Ammon's horn (tissue), 1 donor: Measurements from ENCODE around the gene PPP3CA.
"Not testable (repeated sequence)": the region's sequence is repeated elsewhere in the genome, so short reads cannot be mapped to it uniquely, and the experiment has no call there.

Experiments used
- DNase-seq: peaks from one replicate; pipeline ENCODE4 v3.0.0-alpha.2; 2016; ENCODE audit warnings: low spot score

PPP3CA gene

DNA sequence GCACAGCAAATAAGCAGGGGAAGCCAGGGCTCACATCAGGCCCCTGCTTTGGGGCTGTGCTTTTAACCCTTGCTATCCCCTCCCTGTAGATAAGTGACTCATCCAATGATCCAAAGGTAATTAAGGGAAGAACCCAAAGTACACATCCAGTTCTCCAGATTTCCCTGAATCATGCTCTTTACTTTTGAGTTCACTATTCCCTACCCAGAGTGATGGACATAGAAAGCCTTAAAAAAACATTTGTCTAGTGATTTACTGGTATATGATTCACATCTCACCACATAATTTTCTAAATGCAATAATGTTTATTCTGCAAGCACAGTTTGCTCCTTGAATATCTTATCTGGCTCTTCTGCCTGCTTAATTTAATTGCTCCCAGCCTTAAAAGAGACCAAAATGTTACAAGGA lies 136.2 kb downstream of the PPP3CA start:
- no peak for DNase-seq

DNA sequence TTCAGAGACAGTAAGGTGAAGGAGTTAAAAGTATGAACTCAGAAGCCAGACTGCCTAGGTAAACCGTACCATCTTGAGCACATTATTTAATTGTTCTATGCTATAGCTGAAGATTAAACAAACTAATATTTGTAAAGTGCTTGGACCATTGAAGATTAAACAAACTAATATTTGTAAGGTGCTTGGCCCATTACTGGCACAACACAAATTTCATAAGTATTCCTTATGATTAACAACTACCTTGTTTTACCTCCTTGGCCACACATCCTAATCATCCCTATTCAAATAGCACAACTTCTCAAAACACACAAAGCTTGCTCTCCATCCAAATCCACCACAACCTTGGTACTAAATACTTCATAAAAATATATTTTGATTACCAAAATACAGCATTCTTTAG lies 137.0 kb downstream of the PPP3CA start:
- DNase-seq = no peak

DNA sequence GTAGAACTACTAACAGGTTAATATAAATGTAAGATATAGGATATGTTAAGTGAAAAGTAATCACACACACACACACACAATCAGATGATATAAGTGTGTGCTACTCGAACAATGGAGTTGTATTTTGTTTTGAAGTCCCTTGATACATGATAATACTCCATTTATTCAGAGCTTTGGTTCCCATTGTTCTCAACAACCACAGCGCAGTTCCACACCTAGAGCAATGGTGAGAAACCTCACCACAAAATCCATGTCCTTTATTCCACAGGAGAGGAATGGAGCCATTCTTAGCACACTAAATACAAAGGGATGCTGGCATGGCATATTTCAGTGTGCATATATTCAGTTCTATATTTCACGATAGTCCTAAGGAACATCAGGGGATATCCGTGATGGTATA lies 139.2 kb downstream of the PPP3CA start:
- DNase-seq = no peak

DNA sequence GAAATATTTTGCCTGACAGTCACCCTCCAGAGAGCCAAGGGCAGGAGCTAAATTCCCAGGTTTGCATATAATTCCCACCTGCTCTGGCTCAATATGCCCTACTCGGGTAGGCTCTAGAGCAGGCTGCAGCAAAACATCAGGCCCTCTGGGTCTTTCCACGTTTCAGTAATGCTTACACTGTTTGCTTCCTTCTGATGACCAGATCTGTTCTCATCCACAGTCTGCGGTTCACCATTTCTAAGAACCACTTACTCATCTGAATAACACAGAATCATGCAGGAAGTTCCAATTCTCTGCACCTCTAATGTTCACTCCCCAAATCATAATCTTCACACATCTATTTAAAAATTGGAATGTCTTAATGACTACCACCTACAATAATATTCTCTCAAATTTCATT lies 141.4 kb downstream of the PPP3CA start:
- no peak for DNase-seq

DNA sequence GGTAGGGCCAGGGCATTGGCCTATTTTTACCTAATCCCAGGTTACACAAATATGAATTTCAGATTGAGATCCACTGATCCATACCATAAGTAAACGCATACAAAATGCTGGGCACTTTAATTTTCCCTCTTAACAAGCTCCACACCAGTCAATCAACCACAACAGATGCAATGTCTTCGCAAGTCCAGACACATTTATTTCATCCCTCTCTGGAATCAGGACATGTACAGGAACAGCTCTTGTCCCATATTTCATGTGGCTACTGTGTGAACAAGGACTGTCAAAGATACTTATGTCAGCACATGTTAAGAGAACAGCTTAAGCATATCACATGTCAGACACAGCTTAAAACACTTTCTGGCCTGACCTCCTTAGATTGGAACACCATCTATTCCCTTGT lies 145.9 kb downstream of the PPP3CA start:
- DNase-seq = no peak

DNA sequence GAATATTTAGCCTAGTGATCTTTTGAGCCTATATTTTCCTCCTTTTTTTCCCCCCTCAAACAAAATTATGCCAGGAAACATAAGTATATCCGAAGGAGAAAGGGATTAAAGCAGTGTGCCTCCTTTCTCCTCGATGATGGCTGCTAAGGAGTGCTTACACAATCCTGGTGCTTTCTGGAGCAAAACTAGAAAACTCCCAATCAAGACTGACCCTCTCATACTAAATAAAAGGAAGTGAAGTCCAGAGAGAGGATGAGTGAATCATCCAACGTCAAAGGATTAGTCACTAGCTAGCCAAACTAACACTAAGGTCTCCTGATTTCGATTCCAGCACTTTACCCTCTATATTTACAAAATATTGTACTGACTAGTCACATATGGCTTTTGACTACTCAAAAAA lies 146.8 kb downstream of the PPP3CA start:
- DNase-seq = no peak

DNA sequence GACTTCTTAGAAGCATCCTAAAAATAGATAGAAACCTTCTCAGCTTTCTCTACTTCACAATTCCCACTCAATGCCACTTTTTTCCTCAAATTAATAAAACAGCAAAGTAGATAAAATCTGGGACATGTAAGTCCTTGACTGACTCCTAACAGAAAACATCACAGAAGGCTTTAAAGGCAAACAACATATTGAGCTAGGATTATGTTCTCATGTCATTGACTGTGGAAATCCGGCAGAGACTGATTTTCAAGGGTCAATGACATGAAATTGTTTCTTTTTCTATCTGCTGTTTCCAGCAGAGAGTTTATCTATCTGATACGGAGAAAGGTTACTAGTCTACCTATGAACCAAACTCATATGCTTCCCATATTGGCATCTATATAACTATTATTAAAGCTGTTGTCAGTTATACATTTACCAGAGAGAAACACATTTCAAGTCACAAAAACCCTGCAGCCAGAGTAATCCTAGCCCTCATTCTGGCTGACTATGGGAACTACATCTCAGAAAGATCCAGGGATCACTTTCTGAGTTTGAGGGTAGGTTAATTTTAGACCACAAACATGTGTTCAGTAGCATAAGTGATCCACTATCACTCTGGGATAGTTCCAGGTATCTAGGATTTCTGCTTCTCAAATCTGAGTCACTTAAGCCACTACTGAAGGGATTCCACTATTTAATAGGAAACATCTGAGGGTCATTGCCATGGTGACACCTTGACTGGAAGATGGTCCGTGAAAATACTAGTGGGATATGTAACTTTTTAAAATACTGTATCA lies 147.6 kb downstream of the PPP3CA start:
- DNase-seq = no peak

DNA sequence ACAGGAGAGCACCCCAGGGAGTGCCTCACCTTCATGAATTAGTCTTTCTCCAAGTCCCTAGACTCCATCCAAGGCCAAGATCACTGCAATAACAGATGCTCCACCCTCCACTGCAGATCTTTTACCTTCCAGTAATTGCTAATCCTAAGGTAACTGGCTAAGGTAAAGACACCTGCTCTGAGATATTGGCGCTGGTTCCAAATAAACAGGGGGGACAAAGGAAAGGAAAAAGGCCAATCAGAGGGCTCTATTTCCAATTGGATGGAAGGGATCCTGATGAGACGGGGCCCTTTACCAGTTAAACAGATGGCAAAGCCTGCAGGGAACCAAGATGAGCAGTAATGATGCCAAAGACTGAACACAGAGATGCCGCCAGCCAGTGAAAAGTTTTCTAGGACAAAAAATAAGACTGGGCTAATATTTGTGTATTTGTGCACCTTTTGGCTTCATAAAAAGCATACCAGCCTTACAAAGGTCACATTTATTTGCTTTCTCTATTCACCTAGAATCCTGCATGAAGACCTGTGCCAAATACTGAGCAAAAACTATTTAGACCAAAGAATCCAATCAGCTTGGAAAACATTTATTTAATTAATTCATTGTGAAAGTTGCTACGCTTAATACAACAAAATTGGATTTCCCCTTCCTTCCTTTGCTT lies 148.5 kb downstream of the PPP3CA start:
- no peak for DNase-seq

DNA sequence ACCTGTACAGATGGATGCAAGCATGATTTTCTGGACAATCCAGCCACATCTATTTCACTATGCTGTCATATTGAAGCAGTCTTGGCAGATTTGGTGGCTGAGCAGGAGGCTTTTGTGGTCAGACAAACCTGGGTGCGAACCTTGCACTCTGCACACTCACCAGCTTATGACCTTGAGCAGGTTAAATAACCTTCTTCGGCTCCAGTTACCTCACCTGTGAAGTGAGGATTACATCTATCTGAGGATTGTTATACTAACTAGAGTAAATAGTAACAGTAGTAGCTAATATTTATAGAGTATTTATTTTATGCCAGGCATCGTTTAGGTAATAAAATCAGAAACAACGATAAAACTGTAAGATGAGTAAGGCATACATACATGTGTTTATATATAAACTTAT lies 150.0 kb downstream of the PPP3CA start:
- DNase-seq = no peak

DNA sequence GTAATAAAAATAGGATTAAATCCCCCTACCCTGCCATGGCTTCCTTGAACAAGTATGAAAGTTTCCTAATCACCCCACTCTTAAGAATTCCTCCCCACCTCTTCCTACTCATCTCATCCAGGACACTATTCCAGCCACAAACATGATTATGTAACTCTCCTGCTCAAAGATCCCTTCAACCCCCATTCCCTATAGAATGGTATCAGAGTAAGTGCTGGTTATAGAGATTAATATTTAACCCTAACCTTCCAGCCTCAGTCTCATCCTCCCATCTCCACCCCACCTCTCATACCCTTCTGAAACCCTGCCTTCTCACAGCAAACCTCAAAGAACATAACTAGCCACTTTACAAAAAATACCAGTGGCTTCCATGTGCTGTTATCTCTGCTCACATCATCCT lies 155.1 kb downstream of the PPP3CA start:
- no peak for DNase-seq

DNA sequence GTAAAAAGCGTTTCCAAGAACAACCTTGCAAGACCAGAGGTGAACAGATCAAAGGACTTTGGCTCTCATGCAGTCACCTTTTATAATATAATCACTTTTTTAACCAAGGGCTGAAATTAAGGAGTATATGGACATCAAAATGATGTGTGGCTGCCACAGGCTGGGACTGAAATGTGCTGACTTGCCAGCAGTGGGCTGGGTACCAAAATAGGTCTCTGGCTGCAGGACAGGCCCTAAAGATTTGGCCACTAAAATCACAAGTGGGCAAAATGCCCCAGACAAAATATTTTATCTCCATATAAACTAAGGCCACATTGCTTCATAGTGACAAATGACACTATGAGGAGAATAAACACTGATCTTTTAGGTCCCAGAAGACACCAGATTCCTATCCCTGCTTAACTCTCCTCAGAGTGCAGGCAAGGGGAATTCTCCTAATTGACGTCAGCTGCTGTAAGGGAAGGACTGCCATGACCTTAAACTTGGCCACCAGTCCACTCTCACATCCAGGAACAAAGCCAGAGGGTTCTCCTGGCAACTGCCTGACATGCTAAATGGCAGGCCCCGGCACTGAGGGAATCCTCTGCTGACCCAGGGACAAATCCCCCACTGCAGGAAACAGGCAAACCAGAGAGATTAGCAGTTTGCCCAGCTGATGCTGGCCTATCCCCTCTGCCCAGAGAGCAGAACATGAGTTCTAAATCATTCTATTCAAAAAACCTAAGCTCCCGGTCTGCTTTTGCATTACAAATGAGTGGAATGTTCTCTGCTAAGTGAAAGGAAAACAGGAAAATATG lies 155.8 kb downstream of the PPP3CA start:
- DNase-seq = peak; percentile 85

DNA sequence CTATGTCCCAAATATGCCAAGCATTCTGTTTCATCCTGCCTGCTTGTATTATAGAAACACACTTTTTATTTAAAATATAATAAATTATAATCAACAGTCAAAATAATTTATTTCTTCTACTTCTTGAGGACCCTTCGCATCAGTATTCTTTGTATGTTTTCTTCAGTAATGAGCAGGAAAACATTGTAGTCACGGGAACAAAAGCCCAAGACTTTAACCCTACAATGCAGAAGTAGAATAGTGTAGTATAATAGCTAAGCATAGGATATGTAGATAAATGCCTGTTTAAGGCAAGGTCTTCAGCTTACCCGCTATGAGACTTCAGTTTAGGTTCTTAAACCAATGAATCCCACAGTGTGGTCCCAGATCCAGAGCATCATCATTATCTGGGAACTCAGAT lies 156.6 kb downstream of the PPP3CA start:
- DNase-seq = no peak

DNA sequence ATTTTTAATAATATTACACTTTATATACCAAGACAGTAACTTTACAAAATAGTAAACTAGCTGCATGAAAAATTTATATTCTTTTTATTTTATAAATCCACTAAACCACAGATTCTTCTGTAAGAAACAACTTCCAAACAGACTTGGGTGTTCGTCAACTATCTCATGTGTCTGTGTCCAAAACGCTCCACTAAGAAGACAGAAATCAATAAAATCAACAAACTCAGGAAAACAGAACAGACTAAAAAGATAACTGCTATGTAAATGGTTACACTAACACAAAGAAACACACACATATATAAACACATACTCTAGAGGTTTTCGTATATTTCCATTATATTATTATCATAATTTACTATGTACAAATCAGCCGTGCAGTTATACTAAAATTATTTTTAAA lies 158.4 kb downstream of the PPP3CA start:
- no peak for DNase-seq

DNA sequence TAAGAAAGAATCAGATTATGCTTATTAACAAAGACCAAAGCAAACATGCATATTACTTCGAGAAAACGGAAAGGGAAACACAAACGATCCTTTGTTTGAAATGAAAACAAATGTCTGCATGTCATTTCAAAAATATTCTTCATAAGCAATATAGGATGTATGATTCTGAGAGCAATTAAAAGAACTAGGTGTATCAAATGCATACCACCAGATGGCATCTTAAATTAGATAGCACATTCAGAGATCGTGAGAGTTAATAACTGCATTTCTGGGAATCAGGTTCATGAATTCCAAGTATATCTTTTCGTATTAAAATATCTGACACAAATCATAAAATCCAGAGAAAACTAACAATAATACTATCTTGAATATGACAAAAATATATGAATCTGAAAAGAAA lies 159.5 kb downstream of the PPP3CA start:
- DNase-seq = no peak

DNA sequence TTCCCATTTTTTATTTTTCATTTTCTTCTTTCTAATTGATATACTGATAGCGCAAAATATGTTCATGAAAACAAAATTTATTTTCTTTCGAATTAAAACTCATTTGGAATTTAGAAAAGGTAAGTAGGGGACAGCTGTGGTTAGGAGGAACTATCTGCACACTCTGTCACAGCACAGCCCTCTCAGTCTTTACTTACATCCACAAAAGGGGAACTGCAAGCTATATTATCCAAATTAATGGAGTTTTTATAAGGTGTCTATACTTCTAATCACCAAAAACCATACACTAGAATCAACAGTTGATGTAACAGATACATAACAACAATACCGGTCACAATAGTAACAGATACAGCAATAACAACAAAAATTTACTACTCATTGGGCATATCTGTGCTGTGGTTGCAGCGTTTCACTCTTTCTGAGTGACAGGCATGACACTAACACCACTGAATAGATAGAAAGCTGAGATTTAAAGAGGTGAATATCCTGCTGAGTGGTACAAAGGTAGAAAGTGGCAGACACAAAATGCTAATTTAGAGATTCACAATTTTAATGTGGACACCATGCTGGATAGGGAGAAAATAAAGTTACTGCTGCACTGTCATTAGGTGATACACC lies 160.7 kb downstream of the PPP3CA start:
- DNase-seq = no peak

DNA sequence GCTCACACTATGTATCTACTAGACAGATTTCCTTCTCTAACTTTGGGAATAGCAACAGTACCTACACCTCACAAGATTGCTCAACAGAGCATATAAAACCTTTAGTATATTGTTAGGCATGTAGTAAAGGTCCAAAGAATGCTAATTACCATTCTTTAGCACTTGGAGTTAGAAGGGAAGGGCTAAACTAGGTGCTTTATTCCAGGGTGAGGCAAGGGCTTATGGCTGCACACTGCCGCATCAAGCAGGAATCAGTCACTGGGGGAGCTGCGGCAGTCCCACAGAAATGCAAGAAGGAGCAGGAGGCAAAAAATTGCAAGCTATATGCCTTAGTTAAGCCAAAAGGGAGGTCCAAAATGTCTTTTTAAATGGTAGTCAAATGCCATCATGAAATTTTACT lies 162.7 kb downstream of the PPP3CA start:
- DNase-seq = no peak

DNA sequence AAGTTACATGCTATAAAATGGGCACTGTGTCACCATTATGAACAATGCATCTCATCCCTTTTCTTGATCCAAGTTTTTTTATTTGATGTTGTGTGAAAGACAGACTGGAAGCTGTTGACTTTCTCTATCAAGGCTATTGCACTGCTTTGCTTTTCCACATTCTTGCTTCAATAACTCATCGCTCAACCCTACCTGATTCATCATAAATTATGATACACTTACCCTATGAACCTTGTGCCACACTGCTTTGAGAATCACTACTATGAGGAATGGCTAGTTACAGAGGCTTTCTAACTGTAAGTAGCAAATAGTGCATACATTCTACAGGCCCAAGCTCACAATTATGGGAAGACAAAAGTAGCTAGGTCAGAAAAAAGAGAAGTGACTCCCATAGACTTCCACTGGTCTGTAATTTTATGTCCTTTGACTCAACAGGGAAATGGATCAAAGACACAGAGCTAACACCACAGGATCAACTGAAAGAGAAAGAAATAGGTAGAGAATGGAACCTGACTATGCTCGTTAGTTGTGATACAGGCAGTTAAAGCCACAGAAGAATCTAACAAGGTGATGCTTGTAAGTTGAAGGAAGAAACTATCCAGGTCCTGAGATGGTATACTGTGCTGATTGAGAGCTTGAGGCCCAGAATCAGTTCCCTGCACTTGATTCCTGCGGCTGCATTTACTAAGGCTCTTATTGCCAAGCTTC lies 163.5 kb downstream of the PPP3CA start:
- no peak for DNase-seq

DNA sequence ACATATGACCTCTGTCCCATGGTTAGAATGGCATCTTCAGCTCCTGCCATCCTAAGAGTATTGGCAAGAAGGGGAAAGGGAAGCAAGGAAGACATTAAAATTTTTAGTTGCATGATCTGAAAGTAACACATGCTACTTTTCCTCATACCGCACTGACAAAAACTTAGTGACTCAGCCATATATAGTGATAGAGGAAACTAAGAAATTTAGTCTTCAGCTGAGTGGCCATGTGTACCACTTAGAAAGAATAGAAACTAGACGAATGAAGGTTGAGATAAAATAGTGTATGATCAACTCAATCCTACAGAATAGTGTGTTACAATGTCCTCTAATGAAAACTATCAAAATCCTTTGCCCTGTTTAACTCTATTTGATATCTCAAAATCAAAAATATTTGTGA lies 164.1 kb downstream of the PPP3CA start:
- DNase-seq = no peak

DNA sequence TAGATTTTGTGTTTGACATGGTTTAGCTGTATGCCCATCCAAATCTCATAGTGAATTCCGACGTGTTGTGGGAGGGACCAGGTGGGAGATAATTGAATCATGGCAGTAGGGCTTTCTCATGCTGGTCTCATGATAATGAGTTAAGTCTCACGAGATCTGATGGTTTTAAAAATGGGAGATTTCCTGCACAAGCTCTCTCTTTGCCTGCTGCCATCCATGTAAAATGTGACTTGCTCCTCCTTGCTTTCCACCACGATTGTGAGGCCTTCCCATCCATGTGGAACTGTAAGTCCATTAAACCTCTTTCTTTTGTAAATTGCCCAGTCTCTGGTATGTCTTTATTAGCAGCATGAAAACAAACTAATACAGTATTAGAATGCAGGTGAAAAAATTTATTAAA lies 164.6 kb downstream of the PPP3CA start:
- not testable (repeated sequence) for DNase-seq

DNA sequence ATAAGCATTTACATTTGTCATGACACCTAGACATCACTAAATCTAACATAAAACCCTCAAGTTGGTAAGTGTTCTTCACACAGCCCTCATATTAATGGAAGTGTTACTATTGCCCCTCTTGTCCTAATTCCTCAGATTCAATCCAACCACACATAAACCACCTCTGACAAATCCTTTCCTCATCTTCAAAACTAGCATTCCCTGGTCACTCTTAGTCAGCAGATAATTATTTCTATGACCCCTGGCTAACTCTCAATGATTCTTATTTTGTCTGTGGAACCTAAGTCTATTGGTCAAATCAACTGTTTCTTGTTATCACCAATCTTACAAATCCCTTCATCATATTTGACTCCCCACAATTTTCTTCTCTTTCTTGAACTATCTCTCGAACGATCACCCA lies 168.6 kb downstream of the PPP3CA start:
- no peak for DNase-seq

DNA sequence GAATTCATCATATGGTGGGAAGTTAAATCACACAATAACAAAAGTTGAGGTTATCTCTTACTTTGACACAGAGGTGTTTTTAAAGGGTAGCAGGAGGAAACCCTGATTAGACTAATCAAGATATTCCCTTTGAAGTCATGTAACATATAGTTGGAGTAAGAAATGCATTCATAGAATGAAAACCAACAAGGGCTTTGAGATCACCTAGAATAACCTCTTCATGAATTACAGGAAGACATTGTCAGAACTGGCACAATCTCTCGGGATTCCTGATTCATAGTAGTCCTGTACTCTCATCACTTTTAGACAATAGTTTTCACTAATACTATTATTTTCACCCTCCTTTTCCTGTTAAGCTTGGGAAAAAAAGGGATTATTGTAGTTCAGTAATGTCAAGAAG lies 170.2 kb downstream of the PPP3CA start:
- DNase-seq = no peak
